Endothelial cell (in vitro differentiated cells): ENCODE results near the gene RIN3. TPM values are rescaled to one million over a fixed set of nuclear protein-coding genes. Genes with fewer than 3 reads are reported as not detected.

ENCODE experiments used
- DNase-seq: peaks from one replicate; pipeline ENCODE4 v3.0.0; 2021; ENCODE audit warnings: low spot score
- H3K27ac Mint-ChIP-seq: one replicate; pipeline ENCODE4 v1.8.0; 2021; ENCODE audit warnings: mixed read lengths, inconsistent platforms; ENCODE audit not compliant: unreplicated experiment
- H3K27me3 Mint-ChIP-seq: one replicate; pipeline ENCODE4 v1.8.0; 2021; ENCODE audit warnings: mild to moderate bottlenecking, moderate library complexity, mixed read lengths, inconsistent platforms; ENCODE audit not compliant: unreplicated experiment
- H3K36me3 Mint-ChIP-seq: one replicate; pipeline ENCODE4 v1.8.0; 2021; ENCODE audit warnings: mild to moderate bottlenecking, low read depth, mixed read lengths, inconsistent platforms; ENCODE audit not compliant: unreplicated experiment
- H3K4me1 Mint-ChIP-seq: one replicate; pipeline ENCODE4 v1.8.0; 2021; ENCODE audit warnings: mild to moderate bottlenecking, mixed read lengths, inconsistent platforms; ENCODE audit not compliant: unreplicated experiment
- H3K4me3 Mint-ChIP-seq: one replicate; pipeline ENCODE4 v1.8.0; 2021; ENCODE audit warnings: mild to moderate bottlenecking, mixed read lengths, inconsistent platforms; ENCODE audit not compliant: unreplicated experiment
- H3K9me3 Mint-ChIP-seq: one replicate; pipeline ENCODE4 v1.8.0; 2021; ENCODE audit warnings: mixed read lengths, inconsistent platforms; ENCODE audit not compliant: unreplicated experiment
- CTCF ChIP-seq: fragments of 200-600 bp; sonication (generic); IDR thresholded peaks from one replicate; pipeline ENCODE4 v1.5.0; 2021; ENCODE audit warnings: antibody characterized with exemption; ENCODE audit not compliant: unreplicated experiment
- total RNA-seq: library from RNA; stranded (reverse); fragmentation: NEBNext Ultra II Directional; extraction: Animal tissue kit (Norgen Biotek cat#: 25700); gene quantifications from one replicate; pipeline ENCODE4 v1.2.1, GENCODE V29; 2021; ENCODE audit not compliant: unreplicated experiment

RIN3 gene
- total RNA-seq, 1 donor from 2014 or later = 25.8 TPM

GRCh38 chr14:92480856-92481255 is 32.7 kb upstream of the RIN3 start:
- no peak for TF ChIP-seq CTCF
- Mint-ChIP-seq H3K27ac (no peak overlapping the region), H3K9me3 (no peaks in the 10 kb centered on the region), H3K36me3 (no peaks in the 10 kb centered on the region), H3K4me3 (no peak overlapping the region), H3K4me1 (peaks cover 13% of the 10 kb centered on the region), H3K27me3 (peaks cover 1% of the 10 kb centered on the region)
- DNase-seq = no peak

- no peak for DNase-seq
- Mint-ChIP-seq H3K4me3 (no peak overlapping the region), H3K4me1 (peaks cover 13% of the 10 kb centered on the region), H3K9me3 (no peaks in the 10 kb centered on the region), H3K36me3 (no peaks in the 10 kb centered on the region), H3K27me3 (peaks cover 1% of the 10 kb centered on the region), H3K27ac (no peak overlapping the region)
- TF ChIP-seq CTCF = no peak
Measured at GRCh38 chr14:92481386-92481785, 32.2 kb upstream of the RIN3 start.

- TF ChIP-seq CTCF = no peak
- H3K36me3 Mint-ChIP-seq = no peaks in the 10 kb centered on the region
- no peak overlapping the region for H3K4me3 Mint-ChIP-seq
- H3K27ac Mint-ChIP-seq = no peak overlapping the region
- DNase-seq = no peak
- peaks cover 14% of the 10 kb centered on the region for H3K4me1 Mint-ChIP-seq
- H3K9me3 Mint-ChIP-seq = no peaks in the 10 kb centered on the region
- peaks cover 1% of the 10 kb centered on the region for H3K27me3 Mint-ChIP-seq
Measured at GRCh38 chr14:92481811-92482555, 31.6 kb upstream of the RIN3 start.

- DNase-seq = no peak
- H3K27ac Mint-ChIP-seq = no peak overlapping the region
- no peak for TF ChIP-seq CTCF
- peaks cover 20% of the 10 kb centered on the region for H3K4me1 Mint-ChIP-seq
- H3K27me3 Mint-ChIP-seq = peaks cover 3% of the 10 kb centered on the region
- H3K9me3 Mint-ChIP-seq = no peaks in the 10 kb centered on the region
- no peak overlapping the region for H3K4me3 Mint-ChIP-seq
- H3K36me3 Mint-ChIP-seq = no peaks in the 10 kb centered on the region
Measured at GRCh38 chr14:92482621-92483319, 30.8 kb upstream of the RIN3 start.
